Gastroesophageal sphincter (tissue), 3 donors: ENCODE results near the gene ZNF236.

Experiments
- CTCF ChIP-seq, 4 experiments: fragments of 200-600 bp in 2 of 4; fragments of 450-650 bp in 2 of 4; sonication (generic) in 1 of 4; IDR thresholded peaks; one replicate each; pipeline ENCODE4 v1.5.1; 2017 to 2019; ENCODE audit warnings: antibody characterized with exemption in 4 of 4, mild to moderate bottlenecking in 2 of 4, moderate library complexity in 2 of 4
- EP300 ChIP-seq: sonication (generic); formaldehyde crosslinking; IDR thresholded peaks from one replicate; pipeline ENCODE4 v1.6.1; 2017; ENCODE audit warnings: antibody characterized with exemption, mild to moderate bottlenecking
- POLR2A ChIP-seq, 2 donors: fragments of 450-650 bp; IDR thresholded peaks; one replicate each; pipeline ENCODE4 v1.6.1; 2017; ENCODE audit warnings: antibody characterized with exemption in 2 of 2, mild to moderate bottlenecking in 2 of 2, moderate library complexity in 1 of 2
- POLR2AphosphoS5 ChIP-seq: sonication (generic); formaldehyde crosslinking; IDR thresholded peaks from one replicate; pipeline ENCODE4 v1.6.1; 2017; ENCODE audit warnings: antibody characterized with exemption

GRCh38 chr18:76823161-76823538 is 793 bp downstream of the ZNF236 start:
- no peak for TF ChIP-seq POLR2A (IDR thresholded peaks at IDR 0.05)
- no peak for TF ChIP-seq CTCF (IDR thresholded peaks at IDR 0.05)
- TF ChIP-seq POLR2AphosphoS5: no peak
- TF ChIP-seq EP300: no peak
